Esophagus squamous epithelium (tissue), 4 donors: ENCODE measurements around the gene ARFGAP1.
"Not testable (repeated sequence)": the region's sequence is repeated elsewhere in the genome, so short reads cannot be mapped to it uniquely, and the experiment has no call there.

Experiments
- POLR2A ChIP-seq, 4 donors: fragments of 450-650 bp; IDR thresholded peaks; one replicate each; pipeline ENCODE4 v1.6.1; 2017; ENCODE audit warnings: antibody characterized with exemption in 4 of 4, mild to moderate bottlenecking in 4 of 4, moderate library complexity in 3 of 4
- TF ChIP-seq, protein P1 (sequence below), 6 experiments: fragments of 450-650 bp in 4 of 6; fragments of 200-600 bp in 2 of 6; sonication (generic) in 2 of 6; IDR thresholded peaks; one replicate each; pipeline ENCODE4 v1.5.1; 2016 to 2019; ENCODE audit warnings: antibody characterized with exemption in 6 of 6, mild to moderate bottlenecking in 4 of 6, moderate library complexity in 4 of 6

DNA sequence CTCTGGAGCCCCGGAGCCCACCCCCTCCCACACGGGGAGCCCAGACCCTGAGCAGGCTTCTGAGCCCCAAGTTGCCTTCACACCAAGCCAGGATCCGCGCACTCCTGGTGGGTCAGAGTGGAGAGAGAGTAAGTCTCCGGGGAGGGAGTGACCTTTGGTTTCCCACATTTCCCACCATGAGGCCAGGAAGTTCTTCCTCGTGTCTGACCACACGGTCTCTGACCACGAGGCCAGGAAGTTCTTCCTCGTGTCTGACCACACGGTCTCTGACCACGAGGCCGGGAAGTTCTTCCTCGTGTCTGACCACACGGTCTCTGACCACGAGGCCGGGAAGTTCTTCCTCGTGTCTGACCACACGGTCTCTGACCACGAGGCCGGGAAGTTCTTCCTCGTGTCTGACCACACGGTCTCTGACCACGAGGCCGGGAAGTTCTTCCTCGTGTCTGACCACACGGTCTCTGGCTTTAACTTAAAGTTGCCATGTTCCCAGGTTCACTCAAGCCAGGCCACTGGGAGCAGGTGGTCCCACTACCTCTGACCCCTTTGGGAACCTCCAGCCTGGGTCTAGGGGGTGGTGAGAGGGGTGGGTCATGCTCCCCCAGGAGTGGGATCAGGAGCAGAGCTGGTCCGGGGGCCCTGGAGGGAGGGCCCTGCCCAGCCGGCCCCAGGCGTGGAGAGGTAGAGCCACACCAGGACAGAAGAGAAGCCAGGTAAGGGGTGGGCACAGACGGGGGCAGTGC lies 33.5 kb downstream of the ARFGAP1 start:
- TF ChIP-seq, protein P1, sequence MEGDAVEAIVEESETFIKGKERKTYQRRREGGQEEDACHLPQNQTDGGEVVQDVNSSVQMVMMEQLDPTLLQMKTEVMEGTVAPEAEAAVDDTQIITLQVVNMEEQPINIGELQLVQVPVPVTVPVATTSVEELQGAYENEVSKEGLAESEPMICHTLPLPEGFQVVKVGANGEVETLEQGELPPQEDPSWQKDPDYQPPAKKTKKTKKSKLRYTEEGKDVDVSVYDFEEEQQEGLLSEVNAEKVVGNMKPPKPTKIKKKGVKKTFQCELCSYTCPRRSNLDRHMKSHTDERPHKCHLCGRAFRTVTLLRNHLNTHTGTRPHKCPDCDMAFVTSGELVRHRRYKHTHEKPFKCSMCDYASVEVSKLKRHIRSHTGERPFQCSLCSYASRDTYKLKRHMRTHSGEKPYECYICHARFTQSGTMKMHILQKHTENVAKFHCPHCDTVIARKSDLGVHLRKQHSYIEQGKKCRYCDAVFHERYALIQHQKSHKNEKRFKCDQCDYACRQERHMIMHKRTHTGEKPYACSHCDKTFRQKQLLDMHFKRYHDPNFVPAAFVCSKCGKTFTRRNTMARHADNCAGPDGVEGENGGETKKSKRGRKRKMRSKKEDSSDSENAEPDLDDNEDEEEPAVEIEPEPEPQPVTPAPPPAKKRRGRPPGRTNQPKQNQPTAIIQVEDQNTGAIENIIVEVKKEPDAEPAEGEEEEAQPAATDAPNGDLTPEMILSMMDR (IDR thresholded peaks at IDR 0.05) = not testable (repeated sequence)
- TF ChIP-seq POLR2A (IDR thresholded peaks at IDR 0.05) = not testable (repeated sequence)
